ENCODE data around the gene STAC.

GRCh38 chr3:36372534-36372935, 7.8 kb upstream of the STAC start:
- TF ChIP-seq, protein P1, sequence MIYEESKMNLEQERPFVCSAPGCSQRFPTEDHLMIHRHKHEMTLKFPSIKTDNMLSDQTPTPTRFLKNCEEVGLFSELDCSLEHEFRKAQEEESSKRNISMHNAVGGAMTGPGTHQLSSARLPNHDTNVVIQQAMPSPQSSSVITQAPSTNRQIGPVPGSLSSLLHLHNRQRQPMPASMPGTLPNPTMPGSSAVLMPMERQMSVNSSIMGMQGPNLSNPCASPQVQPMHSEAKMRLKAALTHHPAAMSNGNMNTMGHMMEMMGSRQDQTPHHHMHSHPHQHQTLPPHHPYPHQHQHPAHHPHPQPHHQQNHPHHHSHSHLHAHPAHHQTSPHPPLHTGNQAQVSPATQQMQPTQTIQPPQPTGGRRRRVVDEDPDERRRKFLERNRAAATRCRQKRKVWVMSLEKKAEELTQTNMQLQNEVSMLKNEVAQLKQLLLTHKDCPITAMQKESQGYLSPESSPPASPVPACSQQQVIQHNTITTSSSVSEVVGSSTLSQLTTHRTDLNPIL (CRISPR knock-in tag; IDR thresholded peaks at IDR 0.05; ENCODE audit: low read depth), result no peak
- TF ChIP-seq TOX (CRISPR knock-in tag; IDR thresholded peaks at IDR 0.05; ENCODE audit: borderline replicate concordance) (no peak), TSHZ2 (CRISPR knock-in tag; IDR thresholded peaks at IDR 0.05) (no peak)
- TF ChIP-seq, protein P2, sequence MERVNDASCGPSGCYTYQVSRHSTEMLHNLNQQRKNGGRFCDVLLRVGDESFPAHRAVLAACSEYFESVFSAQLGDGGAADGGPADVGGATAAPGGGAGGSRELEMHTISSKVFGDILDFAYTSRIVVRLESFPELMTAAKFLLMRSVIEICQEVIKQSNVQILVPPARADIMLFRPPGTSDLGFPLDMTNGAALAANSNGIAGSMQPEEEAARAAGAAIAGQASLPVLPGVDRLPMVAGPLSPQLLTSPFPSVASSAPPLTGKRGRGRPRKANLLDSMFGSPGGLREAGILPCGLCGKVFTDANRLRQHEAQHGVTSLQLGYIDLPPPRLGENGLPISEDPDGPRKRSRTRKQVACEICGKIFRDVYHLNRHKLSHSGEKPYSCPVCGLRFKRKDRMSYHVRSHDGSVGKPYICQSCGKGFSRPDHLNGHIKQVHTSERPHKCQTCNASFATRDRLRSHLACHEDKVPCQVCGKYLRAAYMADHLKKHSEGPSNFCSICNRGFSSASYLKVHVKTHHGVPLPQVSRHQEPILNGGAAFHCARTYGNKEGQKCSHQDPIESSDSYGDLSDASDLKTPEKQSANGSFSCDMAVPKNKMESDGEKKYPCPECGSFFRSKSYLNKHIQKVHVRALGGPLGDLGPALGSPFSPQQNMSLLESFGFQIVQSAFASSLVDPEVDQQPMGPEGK (CRISPR knock-in tag; IDR thresholded peaks at IDR 0.05; ENCODE audit: borderline replicate concordance), result no peak
- TF ChIP-seq, protein P3, sequence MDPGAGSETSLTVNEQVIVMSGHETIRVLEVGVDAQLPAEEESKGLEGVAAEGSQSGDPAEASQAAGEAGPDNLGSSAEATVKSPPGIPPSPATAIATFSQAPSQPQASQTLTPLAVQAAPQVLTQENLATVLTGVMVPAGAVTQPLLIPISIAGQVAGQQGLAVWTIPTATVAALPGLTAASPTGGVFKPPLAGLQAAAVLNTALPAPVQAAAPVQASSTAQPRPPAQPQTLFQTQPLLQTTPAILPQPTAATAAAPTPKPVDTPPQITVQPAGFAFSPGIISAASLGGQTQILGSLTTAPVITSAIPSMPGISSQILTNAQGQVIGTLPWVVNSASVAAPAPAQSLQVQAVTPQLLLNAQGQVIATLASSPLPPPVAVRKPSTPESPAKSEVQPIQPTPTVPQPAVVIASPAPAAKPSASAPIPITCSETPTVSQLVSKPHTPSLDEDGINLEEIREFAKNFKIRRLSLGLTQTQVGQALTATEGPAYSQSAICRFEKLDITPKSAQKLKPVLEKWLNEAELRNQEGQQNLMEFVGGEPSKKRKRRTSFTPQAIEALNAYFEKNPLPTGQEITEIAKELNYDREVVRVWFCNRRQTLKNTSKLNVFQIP (CRISPR knock-in tag; IDR thresholded peaks at IDR 0.05; ENCODE audit: borderline replicate concordance, low read depth), result no peak

Measured in SK-N-SH treated with all-trans-retinoic acid at 6 μM for 48 hours (cell line).